ENCODE measurements around the gene PCYT1A. TPM values are rescaled to one million over a fixed set of nuclear protein-coding genes. Genes with fewer than 3 reads are reported as not detected.

Gene PCYT1A
- total RNA-seq, 2 donors from 2014 or later, result 64.7 to 102 TPM

GRCh38 chr3:196237203-196237602 lies 50.3 kb downstream of the PCYT1A start:
- Histone ChIP-seq H3K9me3 (no peaks in the 10 kb centered on the region), H3K4me3 (no peak overlapping the region), H3K27ac (no peak overlapping the region), H3K36me3 (peaks cover 28% of the 10 kb centered on the region), H3K4me1 (ENCODE audit: control insufficient read depth in 1 of 2, low read depth in 2 of 2) (no peaks in the 10 kb centered on the region), H3K27me3 (replicated peaks; ENCODE audit: insufficient read depth) (no peaks in the 10 kb centered on the region)
- no peak for TF ChIP-seq CTCF (IDR thresholded peaks at IDR 0.05)
- ATAC-seq (ENCODE audit: insufficient number of reproducible peaks, low FRiP score, low read depth), result no peak
- DNase-seq (ENCODE audit: low spot score), result no peak

- no peaks in the 10 kb centered on the region for H3K9me3 ChIP-seq
- DNase-seq (ENCODE audit: low spot score) (no peak), ATAC-seq (ENCODE audit: insufficient number of reproducible peaks, low FRiP score, low read depth) (no peak)
- no peak for TF ChIP-seq CTCF (IDR thresholded peaks at IDR 0.05)
- peaks cover 18% of the 10 kb centered on the region for H3K36me3 ChIP-seq
- H3K27ac ChIP-seq, result no peak overlapping the region
- H3K4me3 ChIP-seq, result no peak overlapping the region
- H3K27me3 ChIP-seq (replicated peaks; ENCODE audit: insufficient read depth), result no peaks in the 10 kb centered on the region
- no peaks in the 10 kb centered on the region for H3K4me1 ChIP-seq (ENCODE audit: control insufficient read depth in 1 of 2, low read depth in 2 of 2)
Observed at GRCh38 chr3:196236223-196236622, 51.3 kb downstream of the PCYT1A start.

- peaks cover 18% of the 10 kb centered on the region for H3K36me3 ChIP-seq
- no peak for DNase-seq (ENCODE audit: low spot score)
- no peaks in the 10 kb centered on the region for H3K4me1 ChIP-seq (ENCODE audit: control insufficient read depth in 1 of 2, low read depth in 2 of 2)
- no peaks in the 10 kb centered on the region for H3K27me3 ChIP-seq (replicated peaks; ENCODE audit: insufficient read depth)
- no peak for ATAC-seq (ENCODE audit: insufficient number of reproducible peaks, low FRiP score, low read depth)
- H3K27ac ChIP-seq, result no peak overlapping the region
- TF ChIP-seq CTCF (IDR thresholded peaks at IDR 0.05), result no peak
- H3K4me3 ChIP-seq, result no peak overlapping the region
- H3K9me3 ChIP-seq, result no peaks in the 10 kb centered on the region
Observed at GRCh38 chr3:196235452-196236122, 51.9 kb downstream of the PCYT1A start.

- DNase-seq (ENCODE audit: low spot score) (no peak), ATAC-seq (ENCODE audit: insufficient number of reproducible peaks, low FRiP score, low read depth) (no peak)
- no peaks in the 10 kb centered on the region for H3K27me3 ChIP-seq (replicated peaks; ENCODE audit: insufficient read depth)
- H3K36me3 ChIP-seq, result no peaks in the 10 kb centered on the region
- H3K9me3 ChIP-seq, result no peaks in the 10 kb centered on the region
- H3K4me3 ChIP-seq, result no peak overlapping the region
- H3K4me1 ChIP-seq (ENCODE audit: control insufficient read depth in 1 of 2, low read depth in 2 of 2), result no peaks in the 10 kb centered on the region
- H3K27ac ChIP-seq, result no peak overlapping the region
- TF ChIP-seq CTCF (IDR thresholded peaks at IDR 0.05), result no peak
Observed at GRCh38 chr3:196232882-196233251, 54.7 kb downstream of the PCYT1A start.

- Histone ChIP-seq H3K27ac (no peak overlapping the region), H3K9me3 (no peaks in the 10 kb centered on the region), H3K36me3 (no peaks in the 10 kb centered on the region), H3K27me3 (replicated peaks; ENCODE audit: insufficient read depth) (no peaks in the 10 kb centered on the region), H3K4me1 (ENCODE audit: control insufficient read depth in 1 of 2, low read depth in 2 of 2) (no peaks in the 10 kb centered on the region), H3K4me3 (no peak overlapping the region)
- TF ChIP-seq CTCF (IDR thresholded peaks at IDR 0.05), result no peak
- DNase-seq (ENCODE audit: low spot score), result no peak
- no peak for ATAC-seq (ENCODE audit: insufficient number of reproducible peaks, low FRiP score, low read depth)
Observed at GRCh38 chr3:196232154-196232881, 55.2 kb downstream of the PCYT1A start.
